ENCODE results near the gene CERS6.
"Not testable (repeated sequence)": the region's sequence is repeated elsewhere in the genome, so short reads cannot be mapped to it uniquely, and the experiment has no call there.

CERS6 gene

GRCh38 chr2:168466834-168467565, 10.9 kb downstream of the CERS6 start:
- H3K4me3 ChIP-seq (ENCODE audit: low read depth, low read length): no peak overlapping the region

- H3K4me3 ChIP-seq (ENCODE audit: low read depth, low read length): no peak overlapping the region
These were observed 11.7 kb downstream of the CERS6 start for GRCh38 chr2:168467729-168468128.

- no peak overlapping the region for H3K4me3 ChIP-seq (ENCODE audit: low read depth, low read length)
These were observed 12.3 kb downstream of the CERS6 start for GRCh38 chr2:168468354-168468753.

- H3K4me3 ChIP-seq (ENCODE audit: low read depth, low read length): no peak overlapping the region
These were observed 13.4 kb downstream of the CERS6 start for GRCh38 chr2:168469281-168469988.

- no peak overlapping the region for H3K4me3 ChIP-seq (ENCODE audit: low read depth, low read length)
These were observed 14.5 kb downstream of the CERS6 start for GRCh38 chr2:168470320-168471162.

GRCh38 chr2:168471163-168471475, 15.0 kb downstream of the CERS6 start:
- H3K4me3 ChIP-seq (ENCODE audit: low read depth, low read length): no peak overlapping the region

GRCh38 chr2:168475636-168476035, 19.6 kb downstream of the CERS6 start:
- no peak overlapping the region for H3K4me3 ChIP-seq (ENCODE audit: low read depth, low read length)

GRCh38 chr2:168478206-168478605, 22.1 kb downstream of the CERS6 start:
- no peak overlapping the region for H3K4me3 ChIP-seq (ENCODE audit: low read depth, low read length)

GRCh38 chr2:168480356-168480755, 24.3 kb downstream of the CERS6 start:
- H3K4me3 ChIP-seq (ENCODE audit: low read depth, low read length): no peak overlapping the region

GRCh38 chr2:168480825-168481585, 24.9 kb downstream of the CERS6 start:
- no peak overlapping the region for H3K4me3 ChIP-seq (ENCODE audit: low read depth, low read length)

- no peak overlapping the region for H3K4me3 ChIP-seq (ENCODE audit: low read depth, low read length)
These were observed 26.2 kb downstream of the CERS6 start for GRCh38 chr2:168482269-168482668.

GRCh38 chr2:168482952-168483831, 27.1 kb downstream of the CERS6 start:
- H3K4me3 ChIP-seq (ENCODE audit: low read depth, low read length): no peak overlapping the region

GRCh38 chr2:168486477-168486876, 30.4 kb downstream of the CERS6 start:
- no peak overlapping the region for H3K4me3 ChIP-seq (ENCODE audit: low read depth, low read length)

- no peak overlapping the region for H3K4me3 ChIP-seq (ENCODE audit: low read depth, low read length)
These were observed 34.2 kb downstream of the CERS6 start for GRCh38 chr2:168490015-168490874.

- H3K4me3 ChIP-seq (ENCODE audit: low read depth, low read length): no peak overlapping the region
These were observed 35.0 kb downstream of the CERS6 start for GRCh38 chr2:168490946-168491605.

GRCh38 chr2:168491728-168492127, 35.7 kb downstream of the CERS6 start:
- not testable (repeated sequence) for H3K4me3 ChIP-seq (ENCODE audit: low read depth, low read length)

- not testable (repeated sequence) for H3K4me3 ChIP-seq (ENCODE audit: low read depth, low read length)
These were observed 37.1 kb downstream of the CERS6 start for GRCh38 chr2:168493219-168493618.

GRCh38 chr2:168494190-168494711, 38.2 kb downstream of the CERS6 start:
- no peak overlapping the region for H3K4me3 ChIP-seq (ENCODE audit: low read depth, low read length)
